T-helper 2 cell treated with Interferon-gamma antibody and Interleukin-4, amounts not matched to agents 100 ng/mL and 5 ng/mL, for 36 hours (primary cell): Measurements from ENCODE around the gene BICRAL. TPM values are rescaled to one million over a fixed set of nuclear protein-coding genes. Genes with fewer than 3 reads are reported as not detected.
"Not testable (repeated sequence)": the region's sequence is repeated elsewhere in the genome, so short reads cannot be mapped to it uniquely, and the experiment has no call there.

Experiments used
- intact Hi-C: fragments of 100-400 bp; cut with micrococcal nuclease; formaldehyde crosslinking; loops from one replicate; pipeline ENCODE4 v1.15.1; 2023
- total RNA-seq: library from RNA; stranded (reverse); gene quantifications from 2 replicates; pipeline ENCODE4 v1.2.3, GENCODE V29; 2022

The BICRAL gene
- total RNA-seq, 1 donor from 2014 or later: 22.3 TPM

DNA sequence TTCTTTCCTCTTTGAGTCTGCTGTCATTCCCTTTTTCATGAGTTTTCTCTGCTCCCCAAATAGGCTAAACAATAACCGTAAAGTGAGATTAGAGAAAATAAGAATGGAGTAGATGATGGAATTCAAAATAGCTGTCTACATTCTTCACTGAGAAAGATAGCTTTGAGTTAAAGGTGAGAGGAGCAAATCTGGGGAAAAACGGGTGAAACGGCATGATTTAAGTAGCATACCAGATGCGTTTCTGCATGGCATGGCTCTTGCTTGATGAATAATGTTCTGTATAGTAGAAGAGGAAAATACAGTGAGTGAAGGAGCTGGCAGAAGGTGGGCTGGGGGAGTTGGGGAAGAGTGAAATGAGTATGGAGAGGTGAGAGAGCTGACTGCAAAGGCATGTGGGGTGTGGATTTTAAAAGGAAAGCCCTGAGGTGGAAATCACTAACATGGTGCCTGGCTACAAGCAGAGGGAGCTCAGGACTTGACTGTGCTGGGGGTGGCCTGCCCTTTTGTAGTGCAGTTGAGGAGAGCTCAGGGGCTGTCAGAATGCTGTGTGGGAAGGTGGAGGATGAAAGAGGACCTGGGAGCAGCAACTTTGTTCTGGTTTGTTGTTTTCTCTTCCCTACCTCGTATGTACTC, 8.8 kb downstream of the BICRAL start:
- intact Hi-C loops: no loop called here

DNA sequence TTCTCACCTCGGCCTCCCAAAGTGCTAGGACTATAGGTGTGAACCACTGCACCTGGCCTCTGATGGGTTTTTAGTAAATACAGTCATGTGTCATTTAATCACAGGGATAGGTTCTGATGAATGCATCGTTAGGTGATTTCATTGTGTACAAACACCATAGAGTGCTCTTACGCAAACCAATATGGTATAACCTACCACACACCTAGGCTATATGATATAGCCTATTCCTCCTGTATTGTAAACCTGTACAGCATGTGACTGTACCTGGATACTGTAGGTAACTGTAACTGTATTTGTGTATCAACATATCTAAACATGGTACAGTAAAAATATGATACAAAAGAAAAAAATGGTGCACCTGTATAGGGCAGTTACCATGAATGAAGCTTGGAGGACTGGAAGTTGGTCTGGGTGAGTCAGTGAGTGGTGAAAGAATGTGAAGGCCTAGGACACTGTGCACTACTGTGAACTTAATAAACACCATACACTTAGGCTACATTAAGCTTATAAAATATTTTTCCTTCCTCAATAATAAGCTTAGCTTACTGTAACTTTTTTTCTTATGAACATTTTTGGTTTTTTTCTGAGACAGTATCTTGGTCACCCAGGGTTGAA, 10.0 kb downstream of the BICRAL start:
- intact Hi-C loops: no loop called here

DNA sequence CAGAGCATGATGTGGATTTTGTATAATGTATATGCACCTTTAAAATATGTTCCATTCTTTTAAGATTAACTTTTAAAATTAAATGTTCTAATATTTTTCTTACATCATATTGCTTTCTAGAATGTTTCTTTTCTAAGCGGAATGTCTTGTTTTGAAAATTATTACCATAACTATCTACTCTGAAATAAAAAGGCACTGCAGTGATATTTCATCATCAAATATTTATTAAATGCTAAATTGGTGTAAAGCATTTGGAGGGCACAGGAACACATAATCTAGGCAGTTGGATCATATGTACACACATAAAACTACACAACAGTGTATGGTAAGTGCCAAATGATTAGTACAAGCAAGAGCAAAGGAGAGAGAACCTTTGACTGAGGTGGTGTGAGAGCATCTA, 13.8 kb downstream of the BICRAL start:
- intact Hi-C loops: no loop called here

DNA sequence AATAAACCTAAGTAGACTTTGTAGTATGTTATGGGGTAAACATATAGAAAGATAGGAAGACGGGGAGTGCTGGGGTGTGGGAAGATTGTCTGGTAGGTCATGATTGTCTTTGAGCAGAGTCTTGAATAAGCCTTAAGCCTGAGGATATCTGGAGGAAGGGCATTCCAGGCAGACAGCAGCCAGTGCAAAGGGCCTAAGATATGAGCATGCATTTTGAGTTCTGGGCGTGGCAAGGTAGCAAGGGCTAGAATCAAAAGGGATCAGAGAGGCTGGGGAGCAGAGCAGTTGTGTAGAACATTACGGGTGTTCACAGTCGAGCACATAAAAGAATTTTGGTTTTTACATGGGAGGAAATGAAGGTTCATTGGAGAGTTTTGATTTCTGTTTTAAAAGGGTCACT, 14.3 kb downstream of the BICRAL start:
- intact Hi-C loops: no loop called here

DNA sequence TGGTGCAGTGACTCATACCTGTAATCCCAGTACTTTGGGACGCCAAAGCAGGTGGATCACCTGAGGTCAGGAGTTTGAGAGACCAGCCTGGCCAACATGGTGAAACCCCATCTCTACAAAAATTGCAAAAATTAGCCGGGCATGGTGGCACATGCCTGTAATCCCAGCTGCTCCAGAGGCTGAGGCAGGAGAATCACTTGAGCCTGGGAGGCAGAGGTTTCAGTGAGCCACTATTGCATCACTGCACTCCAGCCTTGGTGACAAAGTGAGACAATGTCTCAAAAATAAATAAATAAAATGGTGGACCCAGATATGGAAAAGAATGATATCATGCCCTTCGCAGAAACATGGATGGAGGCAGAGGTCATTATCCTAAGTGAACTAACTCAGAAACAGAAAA, 15.8 kb downstream of the BICRAL start:
- intact Hi-C loops: not testable (repeated sequence)

DNA sequence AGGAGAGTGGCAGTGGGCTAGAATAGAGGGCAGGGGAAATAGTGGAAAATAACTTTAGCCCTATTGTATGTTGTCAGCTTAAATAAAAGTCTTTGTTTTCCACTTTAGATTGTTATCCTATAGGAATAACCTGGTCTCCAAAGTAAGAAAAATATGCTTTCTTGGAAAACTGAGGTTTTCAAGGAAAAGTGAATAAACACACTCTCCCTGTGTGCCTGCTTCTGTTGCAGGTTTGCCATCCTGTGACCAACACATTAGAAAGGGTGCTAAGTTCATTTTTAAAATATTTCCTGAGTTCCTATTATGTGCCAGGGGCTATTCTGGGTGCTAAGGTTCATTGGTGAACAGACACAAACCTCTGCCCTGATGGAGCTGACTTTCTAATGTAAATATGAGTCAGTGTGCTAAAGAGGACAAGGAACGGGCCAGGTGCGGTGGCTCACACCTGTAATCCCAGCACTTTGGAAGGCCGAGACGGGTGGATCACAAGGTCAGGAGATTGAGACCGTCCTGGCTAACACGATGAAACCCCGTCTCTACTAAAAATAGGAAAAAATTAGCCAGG, 23.5 kb downstream of the BICRAL start:
- intact Hi-C loops: no loop called here

DNA sequence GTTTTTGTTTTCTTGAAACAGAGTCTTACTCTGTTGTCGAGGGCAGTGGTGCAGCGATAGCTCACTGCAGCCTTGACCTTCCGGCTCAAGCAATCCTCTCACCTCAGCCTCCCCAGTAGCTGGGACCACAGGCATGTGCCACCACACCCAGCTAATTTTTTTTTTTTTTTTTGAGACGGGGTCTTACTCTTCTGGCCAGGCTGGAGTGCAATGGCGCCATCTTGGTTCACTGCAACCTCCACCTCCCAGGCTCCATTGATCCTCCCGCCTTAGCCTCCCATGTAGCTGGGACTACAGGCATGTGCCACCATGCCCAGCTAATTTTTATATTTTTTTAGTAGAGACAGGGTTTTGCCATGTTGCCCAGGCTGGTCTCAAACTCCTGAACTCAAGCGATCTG, 24.5 kb downstream of the BICRAL start:
- intact Hi-C loops: not testable (repeated sequence)

DNA sequence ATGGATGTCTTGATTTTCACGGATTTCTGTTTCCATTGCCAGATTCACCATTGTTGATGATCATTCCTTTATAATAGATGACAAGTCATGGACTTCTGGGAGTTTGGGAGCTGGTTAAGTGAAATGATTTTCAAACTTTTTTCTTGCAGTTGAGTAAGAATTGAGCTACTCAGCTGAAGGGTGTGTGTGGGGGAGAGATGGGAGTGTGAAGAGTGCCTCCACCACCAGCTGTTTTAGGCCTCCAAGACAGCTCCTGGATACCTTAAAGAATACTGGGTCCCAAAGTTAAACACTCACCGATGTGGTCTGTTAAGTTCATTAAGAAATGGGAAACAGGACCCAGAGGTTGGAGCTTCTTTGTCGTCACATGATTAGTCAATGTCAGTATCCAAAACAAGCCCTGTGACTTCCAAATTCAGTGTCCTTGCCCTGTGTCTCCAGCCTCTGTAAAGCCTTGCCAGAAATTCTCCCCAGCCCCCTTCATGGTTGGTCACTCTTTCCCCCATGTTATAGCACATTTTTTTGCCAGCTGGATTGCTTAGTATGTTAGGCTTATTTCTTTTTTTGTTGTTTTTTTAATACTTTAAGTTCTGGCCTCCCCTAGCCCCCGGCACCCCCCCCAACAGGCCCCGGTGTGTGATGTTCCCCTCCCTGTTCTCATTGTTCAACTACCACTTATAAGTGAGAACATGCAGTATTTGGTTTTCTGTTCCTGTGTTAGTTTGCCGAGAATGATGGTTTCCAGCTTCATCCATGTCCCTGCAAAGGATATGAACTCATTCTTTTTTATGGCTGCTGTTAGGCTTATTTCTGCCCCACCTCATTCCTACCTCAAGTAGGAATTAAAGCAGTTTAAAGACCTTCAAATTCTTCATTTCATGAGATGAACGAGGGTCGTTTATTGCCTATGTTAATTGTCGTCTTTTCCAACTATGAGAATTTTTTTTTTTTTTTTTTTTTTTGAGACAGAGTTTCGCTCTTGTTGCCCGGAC, 26.9 kb downstream of the BICRAL start:
- intact Hi-C loops: no loop called here

DNA sequence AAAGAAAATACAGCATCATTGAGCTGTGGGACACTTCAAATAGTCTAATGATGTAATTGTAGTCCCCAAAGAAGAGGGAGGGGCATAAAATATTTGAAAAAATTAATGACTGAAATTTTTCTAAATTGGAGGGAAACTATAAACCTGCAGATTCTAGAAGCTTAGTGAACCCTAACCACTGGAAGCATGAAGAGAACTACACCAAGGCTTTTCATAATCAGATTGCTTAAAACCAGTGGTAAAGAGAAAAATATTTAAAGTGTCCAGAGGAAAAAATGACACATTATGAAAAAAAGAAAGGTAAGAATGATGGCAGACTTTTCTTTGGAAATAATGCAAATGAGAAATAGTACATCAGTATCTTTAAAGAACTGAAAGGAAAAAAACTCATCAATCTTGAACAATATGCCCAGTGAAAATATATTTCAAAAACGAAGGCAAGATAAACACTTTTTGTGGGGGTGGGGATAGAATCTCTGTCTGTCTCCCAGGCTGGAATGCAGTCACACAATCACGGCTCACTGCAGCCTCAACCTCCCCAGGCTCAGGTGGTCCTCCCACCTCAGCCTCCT, 31.3 kb downstream of the BICRAL start:
- intact Hi-C loops: no loop called here

DNA sequence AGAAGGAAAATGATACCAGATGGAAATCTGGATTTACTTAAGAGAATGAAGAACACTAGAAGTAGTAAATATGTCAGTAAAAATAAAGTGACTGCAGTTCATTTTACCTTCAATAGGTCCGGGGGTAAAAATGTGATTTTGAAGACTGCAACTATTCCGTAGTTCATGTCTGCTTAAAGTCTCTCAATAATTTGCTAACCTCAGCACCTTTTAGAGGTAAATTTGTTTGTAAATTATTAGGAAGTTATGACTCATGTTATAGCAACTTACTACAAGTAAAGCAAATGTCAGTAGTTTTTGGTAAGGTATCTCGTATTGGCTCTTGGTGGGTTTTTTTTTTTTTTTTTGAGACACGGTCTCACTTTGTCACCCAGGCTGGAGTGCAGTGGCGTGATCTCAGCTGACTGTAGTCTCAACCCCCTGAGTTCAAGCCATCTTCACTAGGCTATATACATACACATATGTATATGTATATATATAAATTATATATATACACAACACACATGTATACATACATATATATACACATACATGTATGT, 32.1 kb downstream of the BICRAL start:
- intact Hi-C loops: no loop called here

DNA sequence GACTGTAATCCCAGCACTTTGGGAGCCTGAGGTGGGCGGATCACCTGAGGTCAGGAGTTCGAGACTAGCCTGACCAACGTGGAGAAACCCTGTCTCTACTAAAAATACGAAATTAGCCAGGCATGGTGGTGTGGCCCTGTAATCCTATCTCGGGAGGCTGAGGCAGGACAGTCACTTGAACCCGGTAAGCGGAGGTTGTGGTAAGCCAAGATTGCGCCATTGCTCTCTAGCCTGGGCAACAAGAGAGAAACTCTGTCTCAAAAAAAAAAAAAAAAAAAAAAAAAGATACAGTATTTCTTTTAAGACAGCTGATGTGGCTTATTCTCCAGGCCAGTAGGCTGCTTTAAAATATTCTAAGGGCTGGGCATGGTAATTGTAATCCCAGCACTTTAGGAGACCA, 33.9 kb downstream of the BICRAL start:
- intact Hi-C loops: not testable (repeated sequence)

DNA sequence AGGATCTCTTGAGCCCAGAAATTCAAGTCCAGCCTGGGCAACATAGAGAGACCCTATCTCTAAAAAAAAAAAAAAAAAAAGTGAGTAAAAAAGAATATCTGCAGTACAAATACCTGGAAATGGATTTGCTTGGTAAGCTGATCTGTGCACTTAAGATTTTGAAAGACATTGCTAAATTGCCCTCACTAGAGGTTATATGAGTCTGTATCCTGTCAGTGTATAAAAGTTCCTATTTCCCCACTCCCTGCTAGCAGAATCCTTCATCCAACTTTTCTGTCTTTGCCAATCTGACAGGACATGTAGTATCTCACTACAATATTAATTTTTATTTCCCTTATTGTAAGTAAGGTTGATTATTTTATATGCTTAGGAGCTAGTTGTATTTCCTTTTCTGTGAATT, 36.1 kb downstream of the BICRAL start:
- intact Hi-C loops: no loop called here

DNA sequence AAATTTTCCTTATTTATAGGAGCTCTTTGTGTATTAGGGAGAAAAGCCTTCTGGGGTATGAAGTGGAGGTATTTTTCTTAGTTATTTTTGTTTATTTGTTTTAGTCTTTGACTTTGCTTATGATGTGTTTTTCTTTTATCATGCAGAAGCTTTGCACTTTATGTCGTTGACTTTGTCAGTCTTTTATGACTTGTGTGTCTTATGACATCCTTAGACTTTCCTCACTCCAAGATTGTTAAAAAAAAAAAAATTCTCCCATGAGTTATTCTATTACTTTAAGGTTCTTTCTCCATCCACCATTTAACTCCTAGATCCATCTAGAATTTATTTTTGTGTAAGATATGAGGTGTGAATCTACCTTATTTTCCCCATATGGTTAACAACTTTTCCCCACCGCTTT, 36.6 kb downstream of the BICRAL start:
- intact Hi-C loops: no loop called here

DNA sequence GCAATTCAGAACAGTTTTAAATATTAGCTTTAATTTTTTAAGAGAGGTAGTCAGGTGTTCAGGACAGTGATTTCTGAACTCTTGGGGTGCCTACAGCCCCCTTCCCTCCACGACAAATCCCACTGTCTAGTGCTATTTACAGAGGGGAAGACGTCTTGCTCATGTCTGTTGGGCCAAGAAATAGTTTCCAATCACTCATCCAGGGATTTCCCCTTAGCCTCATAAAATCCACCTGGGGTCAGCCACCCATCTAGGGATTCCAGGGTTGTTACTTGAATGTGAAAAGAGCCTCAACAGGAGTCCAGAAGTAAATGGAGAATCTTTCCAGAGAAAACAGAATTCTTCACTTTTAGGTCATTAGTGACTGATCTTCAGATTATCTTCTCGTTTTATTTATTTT, 37.0 kb downstream of the BICRAL start:
- intact Hi-C loops: no loop called here

DNA sequence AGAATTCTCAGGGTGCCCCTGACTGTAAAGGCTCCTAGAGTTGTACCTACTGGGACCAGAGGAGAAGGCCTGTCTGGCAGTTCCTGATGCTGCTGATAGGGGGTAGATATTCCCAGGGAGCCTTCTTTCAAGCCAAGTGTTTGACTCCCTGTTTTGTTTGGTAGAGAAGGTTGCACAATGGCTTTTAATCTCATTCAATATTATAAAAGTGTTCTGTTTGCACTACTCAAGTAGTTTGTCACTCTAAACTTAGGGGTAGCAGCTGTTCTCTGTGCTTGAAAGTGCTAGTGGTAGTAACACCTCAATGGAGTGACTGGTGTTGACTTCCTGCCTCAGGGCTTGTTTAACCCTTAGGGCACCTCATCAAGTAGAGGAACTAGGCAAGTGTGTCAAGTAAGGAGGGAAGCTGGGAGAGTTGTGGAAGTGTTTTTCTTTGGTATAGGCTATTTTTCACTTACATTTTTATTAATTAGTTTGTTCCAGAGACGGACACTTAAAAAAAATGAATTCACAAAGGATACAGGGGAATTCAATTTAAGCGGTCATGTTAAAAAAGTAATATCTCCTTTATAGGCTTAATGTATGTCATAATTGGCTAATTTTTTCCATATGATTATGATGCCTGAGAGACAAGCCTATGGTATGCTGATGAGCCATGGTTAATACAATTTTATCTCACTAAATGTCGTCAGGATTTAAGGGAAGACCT, 38.1 kb downstream of the BICRAL start:
- intact Hi-C loops: no loop called here

DNA sequence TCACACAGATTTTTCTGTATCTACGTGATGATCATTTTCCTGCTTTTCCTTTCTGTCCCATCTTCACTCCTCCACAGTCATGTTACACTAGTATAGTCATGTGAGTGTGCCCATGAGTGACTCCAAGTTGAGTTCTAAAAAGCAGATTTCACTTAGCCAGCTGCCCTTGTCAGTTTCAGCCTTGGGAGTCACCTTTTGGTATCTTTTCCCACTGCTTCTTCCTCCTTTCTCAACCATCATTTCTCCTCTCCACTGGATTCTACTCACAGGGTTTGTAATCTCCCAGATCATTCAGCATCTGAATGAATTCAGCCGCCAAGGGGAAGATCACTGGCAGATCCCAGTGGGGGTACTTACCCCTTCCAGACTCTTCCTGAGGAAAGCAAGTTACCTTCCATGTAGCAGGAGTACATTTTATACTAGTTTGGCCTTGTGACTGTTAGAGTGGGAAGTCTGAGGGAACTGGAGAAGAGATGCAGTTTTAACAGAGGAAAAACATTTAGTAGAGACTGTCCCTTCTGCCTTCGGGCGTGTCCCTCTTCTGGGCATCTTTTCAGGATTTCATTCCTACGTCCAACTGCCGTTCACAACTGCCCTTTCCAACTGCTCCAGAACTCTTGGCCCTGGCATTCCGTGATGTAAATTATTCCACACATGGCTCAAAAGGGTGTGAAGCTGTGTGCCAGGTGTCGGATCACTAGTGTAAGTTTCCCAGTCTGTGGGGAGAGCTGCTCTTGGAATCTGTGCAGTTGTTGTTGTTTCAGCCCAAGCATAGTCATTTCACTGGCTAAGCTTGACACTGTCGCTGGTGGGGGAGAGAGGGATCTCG, 38.9 kb downstream of the BICRAL start:
- intact Hi-C loops: no loop called here

DNA sequence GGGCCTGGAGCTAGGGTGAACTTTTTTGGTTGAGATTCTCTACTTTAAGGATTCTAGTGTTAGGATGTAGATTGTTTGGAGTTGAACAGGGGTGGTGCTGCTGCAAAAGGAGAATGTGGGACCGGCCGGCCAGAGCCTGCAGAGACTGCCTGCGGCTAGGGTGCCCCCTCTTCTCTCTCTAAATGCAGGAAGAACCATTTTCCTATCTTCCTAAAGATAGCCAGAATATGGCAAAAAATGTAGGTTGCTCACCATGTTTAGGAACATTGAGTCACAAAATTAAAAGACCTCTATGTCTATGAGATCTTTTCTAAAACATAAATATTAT, 39.5 kb downstream of the BICRAL start:
- intact Hi-C loops: no loop called here

DNA sequence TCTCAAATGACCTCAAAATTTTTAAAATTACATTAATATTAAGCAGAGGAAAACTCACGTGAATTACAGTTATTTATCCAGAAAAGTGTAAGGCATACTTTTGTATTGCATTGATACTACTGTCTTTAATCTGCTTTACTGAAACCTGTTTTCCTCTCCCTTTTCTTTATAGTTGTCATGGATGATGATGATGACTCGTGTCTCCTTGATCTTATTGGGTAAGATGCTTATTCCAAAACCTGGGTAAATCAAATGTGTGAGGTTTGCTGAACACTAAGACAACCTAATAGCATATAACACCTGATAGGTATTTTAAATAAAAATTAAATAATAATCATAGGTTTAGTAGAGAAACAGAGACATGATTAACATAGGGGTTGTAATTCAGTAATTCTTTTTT, 40.0 kb downstream of the BICRAL start:
- intact Hi-C loops: no loop called here

DNA sequence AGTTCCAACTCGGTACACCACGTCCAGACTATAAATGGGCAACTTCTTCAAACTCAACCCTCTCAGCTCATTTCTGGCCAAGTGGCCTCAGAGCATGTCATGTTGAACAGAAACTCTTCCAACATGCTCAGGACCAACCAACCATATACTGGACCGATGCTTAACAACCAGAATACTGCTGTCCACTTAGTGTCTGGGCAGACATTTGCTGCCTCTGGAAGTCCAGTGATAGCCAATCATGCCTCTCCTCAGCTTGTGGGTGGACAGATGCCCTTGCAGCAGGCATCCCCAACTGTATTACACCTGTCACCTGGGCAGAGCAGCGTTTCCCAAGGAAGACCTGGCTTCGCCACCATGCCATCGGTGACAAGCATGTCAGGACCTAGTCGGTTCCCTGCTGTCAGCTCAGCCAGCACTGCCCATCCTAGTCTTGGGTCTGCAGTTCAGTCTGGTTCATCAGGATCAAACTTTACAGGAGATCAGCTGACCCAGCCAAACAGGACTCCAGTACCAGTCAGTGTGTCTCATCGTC, 47.8 kb downstream of the BICRAL start:
- intact Hi-C loops: no loop called here

DNA sequence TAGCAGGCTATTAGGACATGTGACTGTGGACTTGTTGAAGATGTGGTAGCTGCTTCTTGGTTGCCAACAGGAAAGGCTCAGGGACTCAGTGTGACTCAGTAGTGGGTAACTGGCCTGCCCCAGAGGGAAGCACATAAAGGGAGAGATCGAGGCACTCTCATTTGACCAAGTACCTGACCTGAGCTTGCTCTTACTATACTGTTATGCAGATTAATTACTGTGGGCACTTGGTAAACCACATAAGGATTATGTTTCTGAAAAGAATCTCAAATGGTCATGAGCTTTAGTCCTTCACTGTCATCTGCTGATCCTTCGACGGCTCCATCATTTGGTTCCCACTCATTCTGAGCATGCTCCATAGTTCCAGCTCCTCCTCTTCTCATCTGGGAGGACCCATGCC, 49.4 kb downstream of the BICRAL start:
- intact Hi-C loops: no loop called here
